NCI-H2107 treated with DMSO at 0.1 percent for 48 hours (cell line): ENCODE measurements around the gene ATG2A.

Experiments used
- DNase-seq: peaks from one replicate; lab custom pipeline; 2025; ENCODE audit not compliant: unreplicated experiment; lab: John Stamatoyannopoulos, UW

Gene ATG2A

DNA sequence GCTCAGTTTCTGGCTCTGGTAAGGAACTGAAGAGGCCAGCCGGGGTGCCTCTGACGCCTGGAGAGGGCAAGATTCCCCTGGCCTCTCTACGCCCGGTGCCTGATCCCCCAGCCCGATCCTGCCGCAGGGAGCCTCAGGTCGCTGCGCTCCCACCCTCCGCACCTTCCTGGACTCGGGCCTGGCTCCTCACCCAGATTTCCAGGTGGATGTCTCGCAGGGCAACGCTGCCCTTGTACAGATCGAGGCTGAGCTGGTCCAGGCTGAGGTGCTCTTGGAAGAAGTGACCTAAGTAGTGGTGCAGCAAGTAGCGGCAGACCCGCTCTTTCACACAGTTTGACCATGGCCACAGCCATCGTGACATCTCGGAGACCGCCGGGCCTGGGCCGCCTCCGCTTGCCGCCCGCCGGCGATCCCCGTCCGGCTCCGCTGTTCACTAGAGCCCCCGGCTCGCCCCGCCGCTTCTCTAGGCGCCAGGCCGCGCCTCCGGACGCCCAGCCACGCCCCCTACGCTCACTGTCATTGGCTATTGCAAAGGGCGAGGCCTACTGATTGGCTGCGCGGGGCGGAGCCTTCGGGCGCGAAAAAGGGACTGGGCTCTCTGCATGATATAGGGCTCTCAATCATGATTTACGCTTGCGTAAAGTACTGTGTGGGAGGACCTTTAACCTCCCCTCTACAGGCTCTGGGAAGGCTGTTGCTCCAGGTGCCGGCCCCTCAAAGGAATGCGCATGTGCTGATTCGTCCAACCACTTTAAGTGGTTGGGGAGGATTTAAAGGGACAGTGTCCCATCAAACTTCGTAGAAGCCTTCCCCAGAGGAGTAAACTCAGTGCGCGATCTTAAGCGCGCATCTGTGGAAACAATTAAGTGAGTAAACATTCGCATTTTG, at the start of gene ATG2A:
Gene ATG2A, minus strand, starts transcription at position 435 of the 888 bp plus-strand sequence. Its CDS starts 74 bp downstream, at position 361.
- peak; percentile 99 for DNase-seq

DNA sequence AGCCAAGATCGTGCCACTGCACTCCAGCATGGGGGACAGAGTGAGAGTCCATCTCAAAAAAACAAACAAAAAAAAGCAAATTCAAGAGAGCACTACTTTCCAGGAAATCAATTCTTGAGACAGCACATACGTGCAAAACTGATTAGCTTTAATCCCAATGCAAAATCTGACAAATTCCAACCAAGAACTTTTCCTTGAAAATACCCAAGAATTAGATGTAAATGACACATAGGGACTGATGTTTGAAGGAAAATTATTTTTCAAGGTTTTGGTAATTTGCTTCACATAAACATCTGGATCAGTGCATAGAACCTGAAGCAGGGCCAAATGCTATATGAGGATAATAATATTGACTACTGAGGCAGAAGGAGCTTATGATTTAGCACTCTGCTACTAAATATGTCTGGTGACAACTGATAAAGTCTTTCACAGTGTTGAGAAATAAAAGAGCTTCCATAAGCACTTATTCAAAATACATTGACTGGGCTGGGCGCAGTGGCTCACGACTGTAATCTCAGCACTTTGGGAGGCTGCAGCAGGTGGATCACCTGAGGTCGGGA, 46.1 kb upstream of the ATG2A start:
- no peak for DNase-seq

DNA sequence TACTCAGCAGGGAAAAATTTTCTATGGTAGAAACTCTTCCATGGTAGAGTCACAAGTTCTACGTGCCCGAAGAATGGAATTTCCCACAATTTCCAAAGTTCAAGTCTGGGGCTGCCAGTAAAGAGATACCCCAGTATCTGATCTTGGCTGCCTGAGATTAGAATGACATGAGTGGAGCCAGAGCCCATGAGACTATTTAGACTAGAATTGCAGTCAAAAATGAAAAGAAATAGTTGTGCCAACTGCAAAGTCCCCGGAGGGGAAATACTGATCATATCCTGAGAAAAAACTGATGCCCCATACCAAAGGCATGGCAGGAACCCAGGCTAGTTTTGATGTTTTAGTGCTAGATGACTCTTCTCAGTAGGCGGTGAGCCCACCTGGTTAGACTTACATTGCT, 43.7 kb upstream of the ATG2A start:
- no peak for DNase-seq

DNA sequence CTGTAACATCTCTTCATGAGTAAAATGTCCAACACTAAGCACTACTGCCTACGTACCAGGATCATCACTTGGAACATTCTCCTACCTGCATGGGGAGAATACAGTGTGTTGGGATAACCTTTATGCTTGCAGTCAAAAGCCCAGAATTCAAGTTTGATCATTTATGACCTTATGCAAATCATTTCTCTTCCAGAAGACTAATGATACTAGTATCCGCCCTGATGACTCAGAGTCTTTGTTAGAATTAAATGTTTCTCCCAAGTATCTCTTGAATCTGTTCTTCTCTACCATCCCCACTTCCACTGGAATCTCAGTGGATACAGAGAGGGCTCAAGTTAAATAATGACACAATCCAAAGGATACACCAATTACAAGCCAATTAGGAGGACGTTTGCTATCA, 42.5 kb upstream of the ATG2A start:
- DNase-seq: no peak

DNA sequence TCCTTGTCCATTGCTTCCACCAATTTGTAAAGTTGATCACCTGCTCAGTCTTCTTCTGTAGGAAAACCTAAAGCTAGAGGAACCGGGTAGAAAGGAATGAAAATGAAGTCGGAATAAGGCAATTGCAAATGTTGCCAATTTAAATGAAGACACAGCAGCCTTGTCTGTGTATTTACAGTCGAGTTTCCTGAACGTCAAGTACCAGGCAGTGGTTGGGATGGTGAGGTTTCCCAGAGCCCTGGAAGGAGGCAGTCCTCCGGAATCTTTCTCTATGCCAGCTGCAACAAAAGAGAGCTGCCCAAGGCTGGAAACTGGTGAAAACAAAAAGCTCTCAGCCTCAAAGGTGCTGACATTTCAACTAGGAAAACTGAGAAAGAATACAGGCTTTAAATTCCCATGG, 37.2 kb upstream of the ATG2A start:
- no peak for DNase-seq

DNA sequence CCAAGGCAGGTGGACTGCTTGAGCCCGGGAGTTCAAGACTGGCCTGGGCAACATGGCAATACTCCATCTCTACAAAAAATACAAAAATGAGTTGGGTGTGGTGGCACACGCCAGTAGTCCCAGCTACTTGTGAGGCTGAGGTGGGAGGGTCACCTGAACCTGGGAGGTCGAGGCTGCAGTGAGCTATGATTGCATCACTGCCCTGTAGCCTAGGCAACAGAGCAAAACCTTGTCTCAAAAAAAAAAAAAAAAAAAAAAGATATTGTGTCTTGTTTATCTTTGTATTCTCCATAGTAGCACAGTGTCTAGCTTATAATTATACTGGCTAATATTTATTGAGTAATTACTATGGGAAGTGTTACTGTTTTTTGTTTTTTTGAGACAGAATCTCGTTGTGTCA, 34.5 kb upstream of the ATG2A start:
- DNase-seq: no peak

DNA sequence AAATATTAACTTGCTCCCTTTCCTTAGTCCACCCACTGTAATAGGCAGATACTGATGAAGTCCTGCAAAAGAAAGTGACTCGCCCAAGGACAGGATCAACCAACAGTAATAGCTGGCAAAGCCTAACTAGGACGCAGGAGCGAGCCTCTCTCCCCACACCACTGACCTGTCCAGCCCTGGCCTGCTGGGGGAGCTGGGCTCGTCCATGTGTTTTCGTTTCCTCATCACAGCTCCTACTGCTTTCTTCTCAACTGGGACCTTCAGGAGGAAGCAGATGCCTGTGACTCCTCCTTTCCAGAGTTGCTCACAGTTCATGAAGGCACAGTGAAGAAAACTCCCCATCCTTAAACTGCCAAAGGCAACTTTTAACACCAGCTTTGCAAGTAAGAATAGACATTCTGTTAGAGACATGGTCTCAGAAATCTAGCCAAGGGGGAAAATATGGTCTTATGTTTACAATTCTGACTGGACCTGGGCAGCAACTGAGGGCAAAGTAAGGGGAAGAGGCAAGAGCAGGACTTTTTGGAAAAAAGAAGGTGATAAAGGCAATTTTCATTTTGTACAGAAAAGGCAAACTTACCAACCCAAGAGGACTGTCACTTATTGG, 30.3 kb upstream of the ATG2A start:
- DNase-seq: no peak

DNA sequence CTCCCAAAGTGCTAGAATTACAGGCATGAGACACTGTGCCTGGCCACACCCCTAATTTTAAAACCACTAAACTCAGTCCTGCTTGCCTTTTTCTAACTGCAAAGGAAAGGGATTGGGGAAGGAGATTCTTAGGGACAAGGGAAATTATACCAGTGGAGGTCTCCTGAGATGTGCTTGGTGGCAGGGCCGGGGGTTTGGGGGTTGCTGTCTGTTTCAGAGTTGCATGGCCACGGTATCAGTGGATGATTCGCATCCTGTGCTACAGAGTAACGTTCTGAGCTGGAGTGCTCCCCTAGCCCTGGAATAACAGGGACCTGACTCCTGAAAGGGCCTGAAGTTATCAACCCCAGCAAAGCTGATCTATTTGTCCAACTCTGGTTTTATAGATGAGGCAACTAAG, 19.5 kb upstream of the ATG2A start:
- no peak for DNase-seq

DNA sequence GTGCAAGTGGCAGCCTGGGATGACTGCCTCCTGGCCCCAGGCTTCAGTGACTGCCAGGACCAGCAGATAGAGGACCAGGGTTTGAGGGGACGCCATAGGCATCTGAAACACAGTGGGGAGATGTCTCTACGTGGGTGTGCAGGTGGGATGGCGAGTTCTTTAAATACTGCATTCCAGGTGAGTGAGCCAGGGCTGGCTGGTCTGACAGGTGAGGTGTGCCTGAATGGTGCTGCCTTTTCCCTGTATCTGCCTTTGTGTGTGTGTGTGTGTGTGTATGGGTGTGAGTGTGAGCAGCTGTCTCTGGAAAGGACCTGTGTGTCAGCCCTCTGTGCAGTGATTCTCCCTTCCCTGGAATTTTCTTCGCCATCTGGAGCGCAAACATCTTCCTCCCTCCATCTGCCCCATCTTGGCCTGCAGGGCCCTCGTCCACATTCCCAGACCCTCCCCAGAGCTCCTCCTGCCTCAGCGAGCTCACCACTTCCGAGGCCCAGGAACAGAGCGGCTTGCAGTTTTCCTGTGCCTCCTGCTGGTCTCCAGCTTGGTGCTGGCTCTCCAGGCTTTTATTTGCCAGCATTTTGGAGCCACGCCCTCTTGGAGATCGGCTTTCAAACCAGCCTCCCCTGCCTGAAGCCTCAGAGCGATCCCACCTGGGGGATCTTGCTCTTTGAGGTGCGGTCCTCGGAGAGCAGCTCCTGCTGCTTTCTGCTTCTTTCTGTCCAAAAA, 18.5 kb upstream of the ATG2A start, which contains the start of gene GPHA2:
Gene GPHA2, minus strand, starts transcription at position 535 of the 723 bp plus-strand sequence. Its CDS starts 433 bp downstream, at position 102.
- DNase-seq: peak; percentile 64

DNA sequence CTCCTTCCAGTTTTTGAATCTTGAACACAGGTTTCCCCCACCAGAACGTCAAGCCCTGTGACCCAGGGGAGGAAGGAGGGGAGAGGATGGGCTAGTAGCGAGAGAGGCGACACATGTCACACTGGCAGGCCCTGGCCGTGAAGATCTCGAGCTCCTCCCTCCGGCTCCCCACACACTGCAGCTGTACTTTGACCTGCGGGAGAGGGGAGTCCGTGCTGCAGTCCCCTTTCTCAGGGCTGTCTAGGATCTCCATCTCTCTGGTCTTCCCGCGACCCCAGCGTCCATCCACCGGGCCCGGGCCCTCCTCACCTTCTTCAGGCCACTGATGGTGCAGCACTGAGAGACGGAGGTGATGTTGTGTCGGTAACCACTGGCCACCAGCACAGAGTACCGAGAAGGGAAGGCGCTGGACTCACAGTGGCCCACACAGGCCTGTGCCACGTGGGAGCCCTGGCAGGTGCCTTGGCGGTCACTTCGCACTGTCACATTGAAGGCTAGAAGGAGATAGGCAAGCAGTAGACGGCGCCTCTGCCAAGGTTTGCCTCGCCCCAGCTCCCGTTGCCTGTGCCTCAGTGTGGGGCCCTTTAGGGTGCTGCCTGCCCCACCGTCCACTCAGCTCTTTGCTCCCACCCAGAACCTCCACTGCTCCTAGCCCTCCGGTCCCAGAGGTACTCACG, 17.8 kb upstream of the ATG2A start:
- no peak for DNase-seq

DNA sequence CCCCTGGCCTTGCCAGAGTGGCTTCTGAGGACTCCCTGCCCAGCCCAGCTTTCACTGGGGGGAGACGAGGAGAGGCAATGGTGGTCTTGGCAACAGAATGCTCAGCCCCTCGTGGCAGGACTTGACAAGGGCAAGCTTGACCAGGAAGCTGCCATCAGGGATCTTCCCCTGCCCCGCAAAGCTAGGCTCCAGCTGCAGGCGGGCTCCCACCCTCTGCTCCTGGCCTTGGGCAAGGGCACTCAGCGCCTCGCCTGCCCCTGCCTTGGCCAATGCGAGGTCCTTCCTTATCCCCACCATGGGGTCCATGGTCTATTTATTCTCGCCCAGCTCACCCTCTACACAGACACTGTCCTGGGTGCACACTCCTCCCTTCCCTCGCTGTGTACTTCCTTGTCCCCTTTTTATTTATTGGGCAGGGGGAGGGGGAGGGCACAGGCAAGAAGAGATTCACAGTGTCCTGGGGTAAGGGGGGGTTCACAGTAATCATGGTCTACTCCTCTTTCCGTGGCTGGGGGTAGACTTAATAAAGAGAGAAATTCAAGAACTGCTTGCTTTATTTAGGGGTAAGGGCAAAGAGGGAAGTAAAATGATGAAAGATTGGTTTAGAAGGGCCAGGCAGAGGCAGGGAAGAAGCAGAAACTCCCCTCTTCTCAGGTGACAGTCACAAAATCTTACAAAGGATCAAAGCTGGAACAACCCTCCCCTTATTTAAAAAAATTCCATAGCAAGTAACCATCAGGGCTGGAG, 17.1 kb upstream of the ATG2A start:
- DNase-seq: no peak

DNA sequence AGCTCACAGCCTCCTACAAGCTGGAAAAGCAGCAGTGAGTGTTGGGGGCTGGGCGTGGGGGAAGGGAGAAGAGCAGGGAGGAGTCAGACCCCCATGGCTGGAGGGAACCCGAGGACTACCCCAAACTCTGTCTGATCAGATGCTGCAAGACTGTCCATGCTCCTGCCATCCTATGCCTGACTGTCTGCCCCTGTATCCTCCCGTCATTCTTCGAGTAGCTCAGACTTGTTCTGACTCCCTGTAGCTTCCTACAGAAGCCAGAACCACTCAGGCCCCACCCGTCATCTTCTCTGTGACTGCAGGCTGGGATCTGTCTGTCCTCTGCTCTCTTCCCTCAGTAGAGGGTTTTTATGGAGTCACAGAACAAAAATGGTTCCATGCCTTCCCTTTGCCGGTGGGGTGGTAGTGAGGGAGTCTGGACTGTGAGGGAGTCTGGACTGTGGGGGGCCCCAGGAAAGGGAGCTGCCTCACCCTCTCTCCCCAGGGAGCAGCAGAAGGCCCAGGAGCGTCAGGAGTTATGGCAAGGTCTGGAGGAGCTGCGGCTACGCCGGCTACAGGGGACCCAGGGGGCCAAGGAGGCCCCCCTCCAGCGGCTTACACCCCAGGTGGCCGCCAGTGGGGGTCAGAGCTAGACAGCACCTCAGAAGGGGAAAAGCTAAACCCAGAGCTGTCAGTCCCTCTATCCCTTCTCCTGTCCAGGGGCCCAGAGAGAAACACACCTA, 16.4 kb upstream of the ATG2A start:
- DNase-seq: no peak

DNA sequence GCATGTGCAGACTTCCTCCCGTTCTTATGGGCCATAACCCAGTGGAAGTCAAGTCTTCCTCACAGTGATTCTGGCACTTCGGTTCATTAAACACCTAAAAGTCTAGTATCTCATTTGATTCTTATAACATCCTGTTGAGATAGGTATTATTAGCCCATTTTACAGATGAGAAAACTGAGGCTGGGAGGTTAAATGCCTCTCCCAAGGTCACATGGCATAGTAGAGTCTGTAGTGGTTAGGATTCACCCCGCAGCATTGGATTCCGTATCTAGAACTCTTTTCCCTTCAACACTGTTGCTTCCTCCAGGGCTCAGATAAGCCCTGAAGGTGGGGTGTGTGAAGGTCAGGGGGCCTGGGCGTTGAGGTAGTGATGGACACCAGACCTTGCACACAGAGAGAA, 15.3 kb upstream of the ATG2A start:
- no peak for DNase-seq

DNA sequence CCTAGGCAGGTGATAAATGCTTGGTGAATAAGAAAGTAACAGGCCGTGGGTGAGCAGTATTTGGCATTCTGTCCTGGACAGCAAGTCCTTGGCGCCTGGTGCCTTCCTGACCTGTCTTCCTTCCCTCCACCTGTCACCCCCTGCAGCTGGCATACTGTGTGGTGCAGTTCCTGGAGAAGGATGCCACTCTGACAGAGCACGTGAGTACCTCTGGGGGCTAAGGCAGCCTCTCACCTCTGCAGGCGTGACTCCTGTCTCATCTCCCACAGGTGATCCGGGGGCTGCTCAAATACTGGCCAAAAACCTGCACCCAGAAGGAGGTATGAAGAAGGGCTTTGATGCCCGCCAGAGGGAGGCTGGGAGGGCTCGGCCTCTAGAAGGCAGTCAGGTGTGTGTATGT, 14.3 kb upstream of the ATG2A start:
- no peak for DNase-seq

DNA sequence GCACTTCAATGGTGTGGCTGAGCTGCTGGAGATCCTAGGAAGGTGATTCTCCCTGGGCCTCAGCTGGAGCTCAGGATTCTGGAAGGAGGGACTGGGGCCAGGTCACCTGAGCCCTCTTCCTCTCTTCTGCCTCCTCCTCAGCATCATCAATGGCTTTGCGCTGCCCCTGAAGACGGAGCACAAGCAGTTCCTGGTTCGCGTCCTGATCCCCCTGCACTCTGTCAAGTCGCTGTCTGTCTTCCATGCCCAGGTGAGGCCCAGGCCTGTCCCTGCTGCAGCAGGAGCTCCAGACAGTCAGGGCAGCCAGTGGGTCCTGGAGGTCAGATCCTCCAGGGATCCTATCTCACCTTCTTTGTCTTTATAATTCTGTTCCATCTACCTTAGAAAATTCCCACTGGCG, 13.3 kb upstream of the ATG2A start:
- no peak for DNase-seq

DNA sequence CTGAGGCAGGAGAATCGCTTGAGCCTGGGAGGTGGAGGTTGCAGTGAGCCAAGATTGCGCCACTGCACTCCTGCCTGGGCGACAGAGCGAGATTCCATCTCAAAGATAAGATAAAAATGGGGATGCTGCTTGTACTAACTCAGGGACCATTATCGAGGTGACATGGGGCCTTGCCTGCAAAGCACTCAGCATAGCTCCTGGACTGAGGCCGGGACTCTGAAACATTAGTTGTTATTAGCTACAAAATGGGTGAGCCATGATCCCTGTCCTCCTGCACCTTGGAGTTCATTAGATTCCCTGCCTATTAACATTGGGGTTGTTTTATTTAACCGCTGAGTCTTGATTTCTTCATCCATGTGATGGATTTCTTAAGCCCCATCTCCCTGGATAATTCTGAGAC, 12.6 kb upstream of the ATG2A start:
- no peak for DNase-seq

DNA sequence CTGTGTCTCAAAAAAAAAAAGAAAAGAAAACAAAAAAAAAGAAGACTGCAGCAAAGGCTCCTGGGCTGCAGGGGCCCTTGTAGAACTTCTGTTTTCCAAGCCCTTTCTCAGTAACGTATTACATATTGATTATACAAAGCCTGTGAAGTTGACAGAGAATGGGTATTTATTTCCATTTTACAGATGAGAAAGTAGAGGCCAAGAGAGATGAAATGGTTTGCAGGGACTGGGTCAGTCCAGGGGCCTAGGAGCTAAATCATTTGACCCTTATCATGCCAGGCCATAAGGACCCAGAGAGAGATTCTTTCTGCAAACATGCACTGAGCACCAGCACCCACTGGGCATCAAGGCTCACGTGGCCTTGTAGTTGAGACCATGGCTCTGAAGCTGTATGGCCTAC, 11.9 kb upstream of the ATG2A start:
- no peak for DNase-seq

DNA sequence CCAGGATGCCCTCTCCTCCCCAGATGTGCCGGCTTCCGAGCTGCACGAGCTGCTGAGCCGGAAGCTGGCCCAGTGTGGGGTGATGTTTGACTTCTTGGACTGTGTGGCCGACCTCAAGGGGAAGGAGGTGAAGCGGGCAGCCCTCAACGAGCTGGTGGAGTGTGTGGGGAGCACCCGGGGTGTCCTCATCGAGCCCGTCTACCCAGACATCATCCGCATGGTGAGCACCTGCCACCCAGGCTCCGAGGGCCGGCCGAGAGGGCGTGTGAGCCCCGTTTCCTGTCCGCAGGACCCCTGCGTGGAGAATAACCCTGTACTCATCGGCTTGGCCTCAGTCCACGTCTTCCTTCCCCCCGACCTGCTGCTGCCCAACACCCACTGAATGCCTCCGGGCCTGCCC, 9.7 kb upstream of the ATG2A start:
- no peak for DNase-seq

DNA sequence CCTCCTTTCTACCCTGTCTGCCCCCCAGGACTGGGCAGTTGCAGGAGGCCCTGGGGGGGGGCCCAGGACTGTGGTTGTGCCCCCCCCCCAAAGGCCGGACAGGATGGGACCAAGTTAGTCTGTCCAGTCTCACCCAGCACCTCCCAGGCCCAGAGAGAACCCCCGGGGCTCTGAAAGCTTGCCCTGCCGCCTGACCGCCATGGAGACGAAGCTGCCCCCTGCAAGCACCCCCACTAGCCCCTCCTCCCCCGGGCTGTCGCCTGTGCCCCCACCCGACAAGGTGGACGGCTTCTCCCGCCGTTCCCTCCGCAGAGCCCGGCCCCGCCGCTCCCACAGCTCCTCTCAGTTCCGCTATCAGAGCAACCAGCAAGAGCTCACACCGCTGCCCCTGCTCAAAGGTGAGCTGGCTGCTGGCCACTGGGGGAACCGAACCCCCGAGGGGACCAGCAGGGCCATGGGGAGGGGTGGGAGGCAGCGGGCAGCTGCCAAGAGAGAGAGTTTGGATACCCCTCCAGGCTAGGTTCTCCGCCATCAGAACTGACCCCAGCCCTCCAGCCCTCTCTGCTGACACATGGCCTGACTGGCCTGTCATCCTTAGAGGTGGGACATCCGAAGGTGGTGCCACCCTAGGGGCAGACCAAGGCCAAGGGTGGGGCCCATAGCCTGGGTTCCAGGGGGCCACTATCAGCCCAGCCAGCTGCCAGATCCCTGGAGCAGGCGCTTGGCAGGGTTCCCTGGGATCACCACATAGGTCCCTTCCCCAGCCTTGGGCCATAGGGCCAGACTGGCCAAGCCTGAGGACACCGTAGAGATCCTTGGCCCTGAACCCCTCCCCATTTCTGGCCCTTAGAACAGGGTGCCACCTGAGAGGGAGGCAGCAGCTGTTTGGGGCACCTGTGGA, 8.8 kb upstream of the ATG2A start:
- DNase-seq: no peak
